KG1 (cell line): ENCODE data around the gene BSG.
"Not testable (repeated sequence)": the region's sequence is repeated elsewhere in the genome, so short reads cannot be mapped to it uniquely, and the experiment has no call there.

Source experiments
- DNase-seq: peaks from one replicate; lab custom pipeline; 2025; lab: John Stamatoyannopoulos, UW

Gene BSG

DNA sequence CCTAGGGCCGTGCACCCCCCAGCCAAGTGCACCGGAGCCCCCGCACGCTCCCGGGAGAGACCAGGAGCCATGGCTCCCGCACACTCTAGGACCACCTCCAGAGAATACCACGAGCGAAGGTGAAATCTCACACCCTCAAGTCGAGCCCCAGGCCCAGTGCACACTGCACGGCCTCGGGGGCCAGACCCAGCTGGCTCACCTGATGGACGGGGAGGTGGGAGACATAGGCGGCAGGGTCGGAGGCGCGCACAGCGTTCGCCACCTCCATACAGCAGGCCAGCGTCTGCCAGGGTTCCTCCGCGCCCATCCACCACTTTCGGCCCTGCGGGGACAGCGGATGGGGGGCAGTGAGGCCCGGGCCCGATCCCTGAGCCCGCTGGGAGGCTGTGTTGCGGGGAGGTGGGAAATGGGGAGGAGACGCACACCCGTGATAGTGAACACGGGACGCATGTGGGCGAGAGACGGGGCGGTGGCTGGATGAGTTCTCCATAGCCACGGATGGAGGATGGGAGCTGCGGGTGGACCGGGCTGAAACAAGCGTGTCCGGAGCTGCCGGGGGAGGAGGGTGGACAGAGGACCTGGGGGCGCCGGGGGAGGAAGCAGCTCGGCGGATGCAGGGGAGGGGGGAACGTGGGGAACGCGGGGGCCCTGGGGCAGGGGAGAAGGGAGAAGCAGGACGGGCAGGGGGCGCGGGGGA, 47.9 kb downstream of the BSG start:
- no peak for DNase-seq

DNA sequence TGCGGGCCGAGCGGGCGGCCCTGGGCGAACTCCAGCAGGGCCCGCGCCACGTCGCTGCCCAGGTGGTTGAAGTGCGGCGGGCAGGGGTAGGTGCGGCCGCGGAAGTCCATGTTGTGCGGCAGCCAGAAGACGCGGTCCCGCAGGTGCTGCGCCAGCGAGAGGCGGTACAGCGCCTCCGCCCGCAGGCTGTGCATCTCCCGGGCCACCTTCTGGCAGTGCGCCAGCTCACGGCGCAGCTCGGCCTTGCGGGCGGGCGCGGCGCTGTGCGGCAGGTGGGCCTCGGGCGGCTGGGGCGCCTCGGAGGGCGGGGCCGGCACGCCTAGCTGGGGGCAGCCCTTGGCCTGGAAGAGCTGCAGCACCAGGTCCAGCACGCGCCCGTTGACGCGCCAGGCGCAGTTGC, 48.8 kb downstream of the BSG start:
- DNase-seq, result not testable (repeated sequence)

DNA sequence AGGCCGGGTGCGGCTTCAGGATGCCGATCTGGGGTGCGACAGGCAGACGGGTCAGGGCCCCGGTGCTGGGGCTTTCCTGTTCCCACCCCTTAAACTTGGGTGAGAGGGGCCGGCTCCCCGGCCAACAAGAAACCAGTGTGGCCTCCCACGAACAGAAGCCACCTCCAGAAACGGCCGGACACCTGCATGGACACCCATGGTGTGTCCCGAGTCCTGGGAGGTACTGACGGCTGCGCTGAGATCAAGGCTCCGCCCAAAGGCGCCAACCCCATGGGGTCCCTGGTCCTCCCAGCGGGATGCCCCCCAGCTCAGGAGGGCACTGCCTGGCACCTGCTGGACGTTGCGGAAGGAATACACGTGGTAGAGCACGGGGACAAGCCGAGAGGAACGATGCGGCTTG, 49.4 kb downstream of the BSG start:
- DNase-seq, result no peak

DNA sequence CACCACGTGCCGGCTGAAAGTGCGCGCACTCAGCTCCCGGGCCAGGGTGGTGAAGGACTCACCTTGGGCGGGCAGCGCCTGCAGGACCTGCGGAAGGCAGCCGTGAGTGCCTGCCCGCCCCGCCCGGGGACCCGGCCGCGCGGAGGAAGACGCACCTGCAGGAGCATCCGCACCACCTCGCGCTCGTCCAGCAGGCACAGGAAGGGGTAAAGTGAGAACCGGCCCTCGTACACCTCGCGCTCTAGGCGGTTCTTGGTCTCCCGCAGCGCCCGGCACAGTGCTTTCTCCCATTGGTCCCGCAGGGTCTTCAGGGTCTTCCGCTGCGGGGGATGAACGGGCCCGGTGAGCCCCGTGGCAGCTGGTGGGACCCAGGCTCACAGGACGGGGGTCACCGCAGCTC, 50.3 kb downstream of the BSG start:
- no peak for DNase-seq

DNA sequence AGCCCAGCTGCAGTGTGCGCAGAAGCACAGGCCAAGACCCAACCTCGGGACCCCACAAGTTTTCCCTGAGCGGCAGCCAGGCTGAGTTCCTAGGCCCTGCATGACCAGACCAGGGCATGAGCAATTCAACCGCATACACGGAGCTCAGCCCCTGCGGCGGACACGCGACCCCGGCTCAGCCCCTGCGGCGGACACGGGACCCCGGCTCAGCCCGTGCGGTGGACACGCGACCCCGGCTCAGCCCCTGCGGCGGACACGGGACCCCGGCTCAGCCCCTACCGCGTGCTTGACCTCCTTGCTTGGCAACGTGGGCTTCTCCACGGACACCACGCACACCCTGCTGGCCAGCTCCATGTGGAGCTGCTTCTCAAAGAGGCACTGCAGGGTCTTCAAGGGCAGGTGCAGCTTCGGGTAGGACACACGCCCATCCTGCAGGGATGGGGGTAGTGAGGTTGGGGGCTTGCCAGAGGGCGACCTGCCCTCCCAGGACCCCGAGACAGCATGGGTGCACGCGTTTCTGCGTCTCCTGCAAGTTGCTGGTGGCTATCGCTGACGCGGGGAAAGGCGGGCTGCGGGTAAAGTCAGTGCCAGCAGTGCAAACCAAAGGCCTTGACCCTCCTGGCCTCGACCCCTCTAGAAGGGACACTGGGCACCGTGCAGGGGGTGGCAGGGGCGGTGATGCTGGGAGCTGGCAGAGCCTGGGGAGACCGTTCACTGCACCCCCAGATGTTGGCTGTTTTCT, 51.0 kb downstream of the BSG start:
- no peak for DNase-seq

DNA sequence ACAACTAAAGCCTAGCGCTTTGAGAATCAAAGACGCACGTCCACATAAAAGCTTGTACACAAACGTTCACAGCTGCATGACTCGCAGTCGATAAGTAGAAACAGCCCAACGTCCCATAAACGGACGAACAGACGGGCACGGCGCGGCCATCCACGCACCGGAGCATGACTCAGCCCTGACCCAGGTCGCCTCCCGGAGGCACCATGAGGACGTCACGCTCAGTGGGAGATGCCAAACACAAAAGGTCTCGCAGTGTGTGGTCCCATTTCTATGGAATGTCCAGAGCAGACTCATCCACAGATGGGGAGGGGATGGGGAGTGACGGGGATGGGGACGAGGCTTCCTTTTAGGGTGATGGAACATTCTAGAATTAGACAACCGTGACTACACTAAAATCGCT, 51.6 kb downstream of the BSG start:
- no peak for DNase-seq

DNA sequence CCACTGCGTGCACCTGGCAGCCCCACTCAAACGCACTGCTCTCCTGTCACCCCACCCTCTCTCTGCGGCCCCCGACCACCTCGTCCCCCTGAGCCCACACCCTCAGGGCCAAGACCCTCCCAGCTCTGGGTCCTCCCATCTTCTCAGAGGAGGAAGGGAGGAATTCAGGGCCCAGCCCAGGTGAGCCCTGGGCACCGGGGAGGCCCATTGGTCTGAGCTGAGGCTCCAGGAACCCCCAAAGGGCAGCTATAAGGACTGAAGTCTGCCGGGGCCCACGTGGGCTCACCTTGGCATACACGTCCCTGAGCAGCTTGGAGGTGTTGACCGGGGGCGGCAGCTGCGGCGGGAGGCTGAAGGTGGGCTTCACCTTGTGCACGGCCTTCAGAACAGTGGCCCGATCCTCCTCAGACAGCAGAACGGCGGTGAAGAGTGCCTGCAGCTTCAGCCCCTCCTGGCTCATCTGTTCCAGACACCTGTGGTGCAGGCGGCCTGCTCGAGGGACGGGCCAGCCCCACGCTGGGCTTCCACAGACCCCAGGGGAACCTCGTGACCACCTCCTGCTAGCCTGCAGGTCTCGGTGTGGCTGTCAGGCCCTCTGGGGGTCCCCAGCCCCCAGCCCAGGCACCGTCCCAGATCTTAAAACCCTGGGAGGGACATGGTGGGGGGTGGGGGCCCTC, 52.2 kb downstream of the BSG start:
- DNase-seq, result no peak

DNA sequence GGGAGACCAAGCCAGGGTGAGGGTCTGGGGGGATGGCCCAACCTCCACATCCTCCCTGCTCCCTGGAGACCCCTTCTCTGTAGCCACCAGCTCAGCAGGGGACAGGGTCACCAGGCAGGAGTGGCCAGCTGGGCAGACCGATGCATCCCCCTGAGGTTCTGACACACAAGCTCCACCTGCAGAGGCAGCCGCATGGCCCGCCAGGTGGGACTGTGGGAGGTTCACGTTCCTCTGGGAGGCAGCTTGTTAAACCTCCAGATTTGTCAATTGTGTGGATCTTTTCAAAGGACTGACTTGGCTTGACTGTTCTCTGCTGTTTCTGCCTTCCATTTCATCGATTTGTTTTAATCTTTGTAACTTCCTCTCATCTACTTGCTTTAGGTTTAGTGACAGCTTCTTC, 52.9 kb downstream of the BSG start:
- no peak for DNase-seq

DNA sequence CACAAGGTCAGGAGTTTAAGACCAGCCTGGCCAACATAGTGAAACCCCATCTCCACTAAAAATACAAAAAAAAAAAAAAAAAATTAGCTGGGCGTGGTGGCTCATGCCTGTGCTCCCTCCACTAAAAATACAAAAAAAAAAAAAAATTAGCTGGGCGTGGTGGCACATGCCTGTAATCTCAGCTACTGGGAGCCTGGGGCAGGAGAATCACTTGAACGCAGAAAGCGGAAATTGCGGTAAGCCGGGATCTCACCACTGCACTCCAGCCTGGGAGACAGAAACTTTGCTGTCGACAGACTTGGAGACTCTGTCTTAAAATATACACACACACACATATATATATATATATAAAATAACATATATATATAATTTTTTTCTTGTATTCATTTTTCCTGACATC, 54.2 kb downstream of the BSG start:
- DNase-seq, result not testable (repeated sequence)

DNA sequence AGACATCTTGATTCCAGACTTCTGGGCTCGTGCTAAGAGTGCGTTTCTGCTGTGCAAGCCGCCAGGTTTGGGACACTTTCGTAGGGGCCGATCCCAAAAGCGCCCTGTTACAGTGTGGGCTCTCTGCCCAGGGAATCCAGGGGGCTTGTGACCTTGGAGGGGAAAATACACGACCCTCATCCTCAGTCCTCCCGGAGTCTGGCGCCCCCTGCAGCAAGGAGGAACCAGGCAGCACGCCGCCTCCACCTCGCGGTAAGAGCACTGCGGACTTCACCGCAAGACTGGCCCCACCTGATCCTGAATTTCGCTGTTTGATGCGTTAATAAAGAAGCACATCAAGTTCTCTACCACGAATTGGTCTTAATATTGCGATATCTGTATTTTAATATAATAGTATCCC, 55.8 kb downstream of the BSG start:
- DNase-seq, result no peak

DNA sequence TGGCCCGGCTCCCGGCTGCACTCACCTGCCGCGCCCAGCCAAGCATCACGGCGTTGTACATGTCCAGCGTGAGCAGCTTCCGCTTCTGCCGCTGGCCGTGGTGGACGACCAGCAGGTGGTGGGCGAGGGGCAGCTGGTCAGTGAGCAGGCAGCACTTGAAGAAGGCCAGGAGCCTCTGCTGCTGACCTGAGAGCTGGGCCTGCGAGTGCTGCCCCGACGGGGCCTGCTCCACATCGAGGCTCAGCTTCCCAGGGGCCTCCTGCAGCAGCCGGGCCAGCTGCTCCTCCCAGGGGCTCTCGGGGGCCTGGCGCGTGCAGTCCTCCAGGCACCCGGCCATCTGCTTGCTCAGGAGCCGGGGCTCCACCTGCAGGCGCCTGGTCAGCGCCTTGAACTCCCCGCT, 57.1 kb downstream of the BSG start:
- not testable (repeated sequence) for DNase-seq

DNA sequence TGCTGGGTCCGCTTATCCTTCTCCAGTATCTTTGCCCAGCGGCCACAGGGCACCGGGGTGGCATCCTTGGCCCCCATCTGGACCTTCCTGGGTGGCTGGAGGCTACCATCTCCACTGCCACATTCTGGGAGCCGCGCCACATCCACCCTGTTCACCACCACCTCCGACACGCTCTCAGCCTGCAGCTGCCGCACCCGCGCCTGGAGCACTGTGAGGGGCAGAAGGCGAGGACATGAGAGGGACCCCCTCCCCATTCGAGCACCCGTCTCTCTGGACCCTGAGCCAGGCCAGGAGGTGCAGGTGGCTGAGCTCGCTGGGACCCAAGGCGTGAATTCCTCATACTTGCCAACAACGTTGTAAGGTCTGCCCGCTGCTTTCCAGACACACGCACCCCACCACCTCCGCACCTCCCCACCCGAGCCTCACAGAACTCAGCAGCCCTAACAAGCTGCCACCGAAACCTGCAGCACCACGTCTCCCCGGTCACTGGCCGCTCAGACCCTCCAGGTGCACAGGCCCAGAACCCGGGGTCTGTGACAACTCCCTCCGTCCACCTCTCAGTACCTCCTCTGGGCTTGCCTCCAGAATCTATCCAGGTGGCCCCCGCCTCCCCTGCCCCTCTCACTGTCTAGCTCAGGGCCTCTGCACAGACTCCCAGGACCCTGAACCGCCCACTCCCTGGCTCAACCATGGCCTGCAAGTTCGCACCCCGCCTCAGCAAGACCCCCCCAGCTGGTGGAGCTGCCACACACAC, 57.7 kb downstream of the BSG start:
- DNase-seq, result no peak

DNA sequence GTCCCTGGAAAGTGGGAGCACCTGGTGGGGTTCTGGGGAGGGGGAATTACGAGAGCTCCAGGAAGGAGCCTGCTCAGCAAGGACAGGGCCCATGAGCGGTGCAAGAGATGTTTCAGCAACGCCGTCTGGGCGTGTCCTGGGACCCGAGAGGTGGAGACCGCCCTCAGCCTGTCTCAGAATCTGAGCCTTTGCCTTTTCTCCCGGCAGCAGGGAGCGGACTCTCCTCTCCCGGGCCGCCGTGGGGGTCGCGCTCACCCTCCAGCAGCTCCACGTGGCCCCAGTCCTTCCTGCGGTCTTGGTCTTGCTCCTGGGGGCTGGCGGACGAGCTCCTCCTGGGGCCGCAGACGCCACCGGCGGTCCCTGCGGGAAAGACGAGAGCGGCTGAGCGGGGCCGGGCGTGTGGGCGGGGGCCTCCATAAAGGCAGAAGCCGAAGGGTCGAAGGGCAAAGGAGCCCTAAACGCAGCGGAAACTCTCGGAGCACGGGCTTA, 60.2 kb downstream of the BSG start:
- DNase-seq, result no peak
